ENCODE measurements around the gene DCLRE1B. TPM values are rescaled to one million over a fixed set of nuclear protein-coding genes. Genes with fewer than 3 reads are reported as not detected.
"Not testable (repeated sequence)": the region's sequence is repeated elsewhere in the genome, so short reads cannot be mapped to it uniquely, and the experiment has no call there.

The DCLRE1B gene
- total RNA-seq, 1 donor from 2014 or later = 5.8 TPM

DNA sequence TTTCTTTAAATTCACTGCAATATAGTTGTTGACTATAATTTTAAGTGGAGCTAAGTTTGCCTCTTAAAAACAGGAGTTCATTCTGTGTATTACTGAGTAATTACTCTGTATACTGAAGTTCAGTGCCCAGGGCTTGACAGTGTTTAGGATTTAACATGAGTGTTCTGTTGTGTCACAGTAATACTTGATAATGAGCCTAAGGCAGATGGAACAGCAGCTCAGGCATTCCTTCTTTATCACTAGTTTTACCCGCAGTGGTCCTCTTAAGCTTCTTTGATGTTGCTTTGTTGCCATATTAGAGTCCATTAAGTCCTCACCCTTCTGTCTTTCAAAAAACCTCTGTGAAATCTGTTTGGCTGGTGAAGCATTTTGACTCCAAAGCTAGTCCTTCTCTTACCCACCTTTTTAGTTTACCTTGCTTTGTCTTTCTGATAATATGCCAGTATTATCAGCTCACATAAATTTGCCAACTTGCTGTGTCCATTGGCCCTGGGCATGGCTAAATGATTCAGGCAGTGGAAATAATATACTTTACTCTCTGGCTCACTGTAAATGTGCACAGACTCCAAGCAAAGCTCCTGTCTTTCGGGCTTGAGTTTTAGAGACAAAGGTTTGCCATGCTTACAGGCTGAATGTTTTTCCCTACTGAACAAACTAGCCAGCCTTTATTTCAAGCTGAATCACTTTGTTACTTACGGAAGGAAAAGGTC, 41.7 kb downstream of the DCLRE1B start:
- no peak for DNase-seq (ENCODE audit: low spot score)

DNA sequence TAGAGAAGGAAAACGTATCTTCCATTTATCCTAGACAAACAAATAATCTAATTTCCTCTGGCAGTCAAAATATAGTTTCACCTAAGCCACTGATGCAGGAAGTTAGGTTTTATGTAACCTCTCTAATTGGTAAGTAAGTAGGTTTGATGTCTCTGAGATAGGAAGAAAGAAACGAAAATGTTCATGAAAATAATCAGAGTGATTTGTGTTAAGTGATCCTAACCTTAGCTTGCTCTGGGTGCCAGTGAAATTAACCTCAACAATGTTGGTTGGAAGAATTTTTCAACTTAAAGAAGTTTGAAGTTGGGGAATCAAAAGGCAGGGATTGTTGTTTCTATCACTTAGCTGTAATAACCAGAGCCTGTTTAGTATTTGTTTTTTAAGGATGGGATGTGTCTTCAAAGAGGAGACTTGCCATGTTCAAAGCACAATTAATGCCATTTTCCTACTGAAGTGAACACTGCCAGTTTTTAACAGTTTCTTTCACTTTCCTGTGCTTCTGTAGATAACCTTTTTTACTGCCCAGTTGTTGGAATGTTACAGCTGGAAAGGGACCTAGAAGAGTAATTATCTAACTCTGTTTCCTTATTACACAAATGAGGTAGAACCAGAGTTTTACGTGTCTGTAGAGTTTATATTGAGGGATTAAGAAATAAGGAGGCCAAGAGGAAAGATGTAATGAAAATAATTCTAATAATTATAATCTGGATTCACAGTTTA, 42.4 kb downstream of the DCLRE1B start:
- DNase-seq (ENCODE audit: low spot score) = no peak

DNA sequence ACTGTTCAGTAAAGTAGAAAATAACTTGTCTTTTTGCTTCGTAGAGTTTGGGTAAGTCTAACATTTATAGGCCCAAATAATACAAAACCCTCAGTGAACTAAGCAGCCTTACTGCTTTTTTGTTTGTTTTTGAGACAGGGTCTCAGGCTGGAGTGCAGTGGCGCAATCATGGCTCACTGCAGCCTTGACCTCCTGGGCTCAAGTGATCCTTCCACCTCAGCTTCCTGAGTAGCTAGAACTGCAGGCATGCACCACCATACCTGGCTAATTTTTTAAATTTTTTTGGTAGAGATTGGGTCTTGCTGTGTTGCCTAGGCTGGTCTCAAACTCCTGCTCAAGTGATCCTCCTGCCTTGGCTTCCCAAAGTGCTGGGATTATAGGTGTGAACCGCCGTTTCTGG, 43.0 kb downstream of the DCLRE1B start:
- DNase-seq (ENCODE audit: low spot score) = not testable (repeated sequence)

DNA sequence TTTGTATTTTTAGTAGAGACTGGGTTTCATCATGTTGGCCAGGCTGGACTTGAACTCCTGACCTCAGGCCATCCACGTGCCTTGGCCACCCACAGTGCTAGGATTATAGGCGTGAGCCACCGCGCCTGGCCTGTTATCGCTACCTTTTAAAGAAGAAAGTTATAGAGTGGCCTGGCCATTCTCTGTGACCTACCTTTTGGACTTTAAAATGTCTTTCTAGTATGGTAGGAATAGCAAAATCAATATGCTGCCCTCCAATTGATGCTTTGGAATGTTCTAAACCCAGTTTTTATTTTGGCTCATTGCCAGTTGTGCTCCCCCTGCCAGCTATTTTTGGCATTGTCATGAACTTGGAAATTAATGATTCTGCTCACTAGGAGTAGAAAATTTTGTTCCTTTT, 43.9 kb downstream of the DCLRE1B start:
- DNase-seq (ENCODE audit: low spot score) = no peak

DNA sequence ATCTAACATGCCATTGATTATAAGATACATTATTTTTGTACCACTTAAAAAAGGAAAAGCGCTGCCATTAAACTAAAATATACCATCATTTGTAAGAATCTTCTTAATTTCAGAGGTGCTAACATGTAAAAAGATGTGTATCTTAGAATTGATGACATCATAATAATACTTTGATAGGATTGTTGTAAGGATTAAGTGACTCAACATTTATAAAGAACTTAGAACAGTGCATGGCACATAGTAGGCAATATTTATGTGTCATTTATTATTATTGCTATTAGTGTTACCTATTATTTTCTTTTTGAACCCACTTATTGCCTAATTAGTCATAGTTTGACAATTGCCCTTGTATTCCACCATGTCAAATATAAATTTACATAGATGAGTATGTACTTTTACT, 45.8 kb downstream of the DCLRE1B start:
- no peak for DNase-seq (ENCODE audit: low spot score)

DNA sequence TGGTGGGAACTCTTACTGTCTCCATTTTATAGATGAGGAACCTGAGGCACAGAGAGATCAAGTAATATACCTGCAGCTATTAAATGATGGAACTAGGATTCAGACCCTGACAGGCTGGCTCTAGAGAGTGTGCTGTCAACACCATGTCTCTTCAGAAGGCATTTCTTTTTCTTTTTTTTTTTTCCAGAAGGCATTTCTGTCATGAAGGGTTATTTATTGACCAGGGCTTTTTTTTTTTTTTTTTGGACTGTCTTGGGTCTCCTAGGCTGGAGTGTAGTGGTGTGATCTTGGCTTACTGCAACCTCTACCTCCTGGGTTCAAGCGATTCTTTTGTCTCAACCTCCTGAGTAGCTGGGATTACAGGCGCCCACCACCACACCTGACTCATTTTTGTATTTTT, 46.6 kb downstream of the DCLRE1B start:
- no peak for DNase-seq (ENCODE audit: low spot score)

DNA sequence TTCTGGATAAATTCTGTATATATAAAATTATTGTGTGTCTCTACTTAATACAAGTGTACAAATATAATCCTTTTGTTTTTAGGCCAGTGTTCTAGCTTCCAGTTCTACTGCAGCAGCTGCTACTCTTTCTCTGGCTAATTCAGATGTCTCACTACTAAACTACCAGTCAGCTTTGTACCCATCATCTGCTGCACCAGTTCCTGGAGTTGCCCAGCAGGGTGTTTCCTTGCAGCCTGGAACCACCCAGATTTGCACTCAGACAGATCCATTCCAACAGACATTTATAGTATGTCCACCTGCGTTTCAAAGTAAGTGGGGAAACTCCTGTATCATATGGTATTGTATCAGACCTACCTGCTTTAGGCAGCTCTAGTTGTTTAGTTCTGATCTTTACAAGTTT, 52.9 kb downstream of the DCLRE1B start:
- no peak for DNase-seq (ENCODE audit: low spot score)

DNA sequence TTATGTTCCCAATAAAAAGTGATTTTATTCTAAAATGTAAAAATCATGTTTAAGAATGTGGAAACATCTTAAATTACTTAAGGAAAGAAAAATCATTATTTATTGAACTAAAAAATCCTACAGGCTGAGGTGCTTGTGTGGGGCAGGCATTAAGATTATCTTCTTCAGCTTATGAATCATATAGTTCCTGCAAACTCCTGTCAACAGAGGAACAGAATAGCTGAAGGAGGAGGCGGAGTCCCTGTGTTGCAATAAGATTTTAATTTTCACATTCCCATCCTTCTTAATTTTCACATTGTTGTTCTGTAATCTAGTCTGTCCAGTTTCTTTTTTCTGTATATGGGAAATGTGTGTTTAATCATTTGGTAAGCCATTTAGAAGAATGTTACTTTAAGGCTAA, 53.6 kb downstream of the DCLRE1B start:
- DNase-seq (ENCODE audit: low spot score) = no peak

DNA sequence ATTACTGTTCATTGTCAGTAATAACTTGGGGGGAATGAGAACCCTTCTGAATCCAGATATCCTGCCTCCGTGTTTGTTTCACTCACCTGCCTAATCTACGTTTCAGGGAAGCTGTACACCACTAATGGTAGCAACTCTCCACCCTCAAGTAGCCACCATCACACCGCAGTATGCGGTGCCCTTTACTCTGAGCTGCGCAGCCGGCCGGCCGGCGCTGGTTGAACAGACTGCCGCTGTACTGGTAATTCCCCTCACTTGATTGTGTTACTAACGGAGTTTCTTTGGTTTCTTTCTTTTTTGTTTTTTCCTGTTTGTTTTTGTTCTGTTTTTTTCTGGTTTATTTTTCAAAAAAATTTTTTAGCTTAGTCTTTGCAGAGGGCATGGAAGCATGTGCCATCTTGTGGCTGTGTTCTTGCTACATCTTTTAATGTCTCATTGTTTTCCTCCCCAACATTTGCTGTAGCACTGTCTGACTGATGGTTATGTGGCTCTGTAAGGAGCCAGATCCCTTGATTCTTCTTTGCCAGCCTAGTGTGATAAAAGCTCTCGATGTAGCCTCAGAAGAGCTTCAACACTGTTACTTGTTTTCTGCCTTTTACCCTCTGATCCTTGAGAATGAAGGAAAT, 58.3 kb downstream of the DCLRE1B start:
- no peak for DNase-seq (ENCODE audit: low spot score)

Other genes starting within 250 kb of the DCLRE1B start
- gene PHTF1, start 145.8 kb upstream of the DCLRE1B start, total RNA-seq = 14.7 TPM
- 14.5 TPM for gene RSBN1, start 92.8 kb upstream of the DCLRE1B start, total RNA-seq
- gene PTPN22, start 33.6 kb upstream of the DCLRE1B start, total RNA-seq = 3.7 TPM
- gene BCL2L15, start 17.7 kb upstream of the DCLRE1B start, total RNA-seq = 0.87 TPM
- gene AP4B1, start 527 bp upstream of the DCLRE1B start, total RNA-seq = 8.5 TPM
- gene HIPK1, start 24.0 kb downstream of the DCLRE1B start, total RNA-seq = 78.9 TPM
- 44.3 TPM for gene OLFML3, start 74.1 kb downstream of the DCLRE1B start, total RNA-seq
- gene SYT6, start 248.5 kb downstream of the DCLRE1B start, total RNA-seq = not detected

Data from mesenteric fat pad (tissue), 1 donor.